ENCODE data around the gene LDLRAD3.

DNA sequence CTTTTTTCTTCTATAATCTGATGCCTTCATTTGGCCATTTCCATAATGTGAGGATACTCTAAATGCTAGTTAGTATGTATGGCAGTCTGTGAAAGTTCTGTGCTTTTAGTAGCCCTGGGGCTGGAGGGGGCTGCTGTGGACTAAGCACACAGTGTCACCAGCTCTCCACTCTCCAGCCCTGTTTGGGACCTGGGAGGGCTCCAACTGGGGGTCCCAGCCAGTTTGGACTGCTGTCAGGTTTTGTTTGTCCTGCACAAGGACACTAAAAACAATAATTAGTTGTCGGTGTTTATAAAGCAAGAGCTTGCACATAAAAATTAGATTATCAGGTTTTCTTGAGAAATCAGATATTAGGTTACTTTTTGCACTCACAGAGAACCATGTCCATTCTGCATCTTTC lies 103.1 kb downstream of the LDLRAD3 start:
- TF ChIP-seq CTCF (conservative IDR thresholded peaks at IDR 0.05; ENCODE audit: low read length) (no peak), EZH2phosphoT487 (IDR thresholded peaks at IDR 0.05; ENCODE audit: borderline replicate concordance, low read depth, low read length) (no peak)
